CD4-positive, alpha-beta T cell treated with Interleukin-4 for 1 hour (primary cell): ENCODE data around the gene JAG1.
"Not testable (repeated sequence)": the region's sequence is repeated elsewhere in the genome, so short reads cannot be mapped to it uniquely, and the experiment has no call there.

Experiments
- DNase-seq, 2 donors: peaks; one replicate each; pipeline ENCODE4 v3.0.0-alpha.2; 2020 to 2022

The JAG1 gene

GRCh38 chr20:10635476-10636208 lies 38.2 kb downstream of the JAG1 start:
- no peak for DNase-seq

GRCh38 chr20:10634683-10635411 lies 39.0 kb downstream of the JAG1 start:
- no peak for DNase-seq

- no peak for DNase-seq
Measured at GRCh38 chr20:10634211-10634610, 39.6 kb downstream of the JAG1 start.

GRCh38 chr20:10633718-10634117 lies 40.1 kb downstream of the JAG1 start:
- no peak for DNase-seq

- DNase-seq: no peak
Measured at GRCh38 chr20:10632721-10633509, 40.9 kb downstream of the JAG1 start.

- no peak for DNase-seq
Measured at GRCh38 chr20:10631126-10631525, 42.7 kb downstream of the JAG1 start.

GRCh38 chr20:10629946-10630650 lies 43.7 kb downstream of the JAG1 start:
- no peak for DNase-seq

- no peak for DNase-seq
Measured at GRCh38 chr20:10626896-10627295, 46.9 kb downstream of the JAG1 start.

- DNase-seq: no peak
Measured at GRCh38 chr20:10625641-10626040, 48.2 kb downstream of the JAG1 start.

GRCh38 chr20:10622657-10623418 lies 51.0 kb downstream of the JAG1 start:
- DNase-seq: no peak

GRCh38 chr20:10621149-10621548 lies 52.6 kb downstream of the JAG1 start:
- DNase-seq: no peak

GRCh38 chr20:10619427-10619826 lies 54.4 kb downstream of the JAG1 start:
- DNase-seq: no peak

- no peak for DNase-seq
Measured at GRCh38 chr20:10618611-10619245, 55.1 kb downstream of the JAG1 start.

GRCh38 chr20:10617549-10618133 lies 56.2 kb downstream of the JAG1 start:
- not testable (repeated sequence) for DNase-seq

GRCh38 chr20:10616212-10616611 lies 57.6 kb downstream of the JAG1 start:
- DNase-seq: no peak

- DNase-seq: no peak
Measured at GRCh38 chr20:10613911-10614310, 59.9 kb downstream of the JAG1 start.

GRCh38 chr20:10613426-10613825 lies 60.4 kb downstream of the JAG1 start:
- not testable (repeated sequence) for DNase-seq

GRCh38 chr20:10611357-10611756 lies 62.4 kb downstream of the JAG1 start:
- no peak for DNase-seq

GRCh38 chr20:10610251-10610650 lies 63.5 kb downstream of the JAG1 start:
- no peak for DNase-seq

GRCh38 chr20:10609770-10610169 lies 64.0 kb downstream of the JAG1 start:
- no peak for DNase-seq

- no peak for DNase-seq
Measured at GRCh38 chr20:10609276-10609675, 64.5 kb downstream of the JAG1 start.
